Sigmoid colon (tissue), 7 donors: ENCODE results near the gene IMPA2. TPM values are rescaled to one million over a fixed set of nuclear protein-coding genes. Genes with fewer than 3 reads are reported as not detected.

Source experiments
- DNase-seq: peaks from one replicate; pipeline ENCODE4 v3.0.0-alpha.2; 2019
- H3K27ac ChIP-seq, 4 donors: fragments of 200-600 bp; sonication (generic); one replicate each; pipeline ENCODE4 v1.5.1; 2016 to 2019; ENCODE audit warnings: mild to moderate bottlenecking in 1 of 4
- H3K27me3 ChIP-seq, 3 donors: fragments of 200-600 bp; sonication (generic); one replicate each; pipeline ENCODE4 v1.5.1; 2019; ENCODE audit warnings: mild to moderate bottlenecking in 1 of 3
- H3K36me3 ChIP-seq, 4 donors: fragments of 200-600 bp; sonication (generic); one replicate each; pipeline ENCODE4 v1.5.1; 2016 to 2019
- H3K4me1 ChIP-seq, 4 donors: fragments of 200-600 bp; sonication (generic); one replicate each; pipeline ENCODE4 v1.5.1; 2017 to 2019
- H3K4me3 ChIP-seq, 4 donors: fragments of 200-600 bp; sonication (generic); one replicate each; pipeline ENCODE4 v1.5.1; 2017 to 2019; ENCODE audit warnings: mild to moderate bottlenecking in 2 of 4, moderate library complexity in 1 of 4
- H3K9me3 ChIP-seq, 4 donors: fragments of 200-600 bp in 3 of 4; sonication (generic) in 3 of 4; one replicate each; pipeline versions ENCODE4 v1.5.1 to v1.6.1; 2013 to 2019
- CTCF ChIP-seq, 4 experiments: fragments of 450-650 bp in 3 of 4; fragments of 200-600 bp in 1 of 4; IDR thresholded peaks; one replicate each; pipeline ENCODE4 v1.5.1; 2016 to 2019; ENCODE audit warnings: antibody characterized with exemption in 4 of 4, mild to moderate bottlenecking in 3 of 4, moderate library complexity in 2 of 4
- EP300 ChIP-seq, 4 donors: sonication (generic); formaldehyde crosslinking; IDR thresholded peaks; one replicate each; pipeline ENCODE4 v1.6.1; 2017; ENCODE audit warnings: antibody characterized with exemption in 4 of 4
- POLR2A ChIP-seq, 2 donors: fragments of 450-650 bp; IDR thresholded peaks; one replicate each; pipeline ENCODE4 v1.6.1; 2016; ENCODE audit warnings: antibody characterized with exemption in 2 of 2, mild to moderate bottlenecking in 2 of 2, moderate library complexity in 2 of 2
- POLR2AphosphoS5 ChIP-seq, 4 donors: sonication (generic); formaldehyde crosslinking; IDR thresholded peaks; one replicate each; pipeline ENCODE4 v1.6.1; 2017; ENCODE audit warnings: antibody characterized with exemption in 4 of 4
- WGBS, 2 donors: extraction: QIAGEN DNeasy Blood & Tissue Kit; methylation state at CpG; one replicate each; pipeline ENCODE4 v1.1.7; 2013; 5-methylcytosine and 5-hydroxymethylcytosine counted together
- intact Hi-C: fragments of 100-400 bp; cut with DNase I; formaldehyde crosslinking; loops from one replicate; pipeline ENCODE4 v1.15.1; 2023
- polyA plus RNA-seq, 3 donors: library from polyadenylated mRNA; stranded (reverse); fragments of 200-250 nt; gene quantifications; one replicate each; pipeline ENCODE4 v1.2.3, GENCODE V29; 2013
- total RNA-seq, 4 donors: library from RNA; depleted of rRNA; stranded (reverse); fragments of >200 nt; gene quantifications; one replicate each; pipeline ENCODE4 v1.1.0, GENCODE V29; 2016
- donor health status: healthy with polysubstance abuse.
- donor health status: Bipolar disorder and iron deficiency.
- donor health status: healthy.

Gene IMPA2
- total and polyA plus RNA-seq, 7 donors = 21.3 to 138 (median 66.5) TPM

DNA sequence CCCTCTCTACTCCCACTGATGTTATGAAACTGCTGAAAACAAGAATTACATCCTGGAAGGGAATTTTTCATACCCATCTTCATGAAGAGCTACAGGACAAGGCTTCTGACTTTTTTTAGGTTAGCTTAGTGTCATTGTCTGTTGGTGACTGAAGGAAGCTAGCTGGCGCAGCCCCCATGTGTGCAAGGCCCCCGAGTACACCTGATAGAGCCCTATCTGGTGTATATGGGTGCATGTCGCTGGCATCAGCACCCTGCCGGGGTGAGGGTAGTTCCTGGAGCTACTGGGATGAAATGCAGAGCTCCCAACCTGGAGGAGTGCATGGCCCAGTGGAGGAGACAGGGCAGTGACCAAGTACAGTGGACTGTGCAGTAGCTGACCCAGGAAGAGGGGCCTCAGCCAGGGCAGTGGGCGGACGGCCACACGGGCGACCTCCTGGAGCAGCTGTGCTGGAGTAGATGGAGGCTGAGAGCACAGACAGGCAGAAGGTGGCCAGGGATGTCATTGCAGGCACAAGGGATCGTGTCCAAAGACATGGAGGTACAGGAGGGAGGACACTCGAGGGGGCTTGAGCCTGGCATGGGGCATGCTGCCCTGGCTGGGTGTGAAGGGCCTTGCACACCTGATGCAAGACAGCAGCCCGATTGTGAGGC is 12.1 kb downstream of the IMPA2 start:
- DNase-seq = peak; percentile 49
- Histone ChIP-seq H3K4me1 (peaks cover 0 to 24% (median 16%) of the 10 kb centered on the region in 4 donors), H3K36me3 (no peaks in the 10 kb centered on the region), H3K27me3 (no peaks in the 10 kb centered on the region), H3K27ac (peak overlapping the region in 1 of 4 donors; percentile 70), H3K4me3 (no peak overlapping the region), H3K9me3 (no peaks in the 10 kb centered on the region)
- 86 to 92% methylated on average over 11 of the region's 11 CpGs for whole genome bisulfite sequencing, 2 donors
- TF ChIP-seq EP300 (IDR thresholded peaks at IDR 0.05) = no peak
- TF ChIP-seq POLR2AphosphoS5 (IDR thresholded peaks at IDR 0.05) = no peak
- TF ChIP-seq POLR2A (IDR thresholded peaks at IDR 0.05) = no peak
- no peak for TF ChIP-seq CTCF (IDR thresholded peaks at IDR 0.05)
- intact Hi-C loops = no loop called here

GRCh38 chr18:11994336-11994702 is 13.0 kb downstream of the IMPA2 start:
- intact Hi-C loops = loop anchor here (2.0 kb wide), 1 partner anchor 44 kb away; no protein-coding TSS in a partner anchor
- H3K36me3 ChIP-seq = peaks cover 0 to 4% (median under 1%) of the 10 kb centered on the region in 4 donors
- no peak for TF ChIP-seq EP300 (IDR thresholded peaks at IDR 0.05)
- TF ChIP-seq POLR2A (IDR thresholded peaks at IDR 0.05) = no peak
- no peak for TF ChIP-seq POLR2AphosphoS5 (IDR thresholded peaks at IDR 0.05)
- no peak for TF ChIP-seq CTCF (IDR thresholded peaks at IDR 0.05)
- 12 to 55% methylated on average over 4 of the region's 4 CpGs for WGBS, 2 donors
- H3K4me3 ChIP-seq = no peak overlapping the region
- DNase-seq = peak; percentile 74
- H3K27ac ChIP-seq = peak overlapping the region in 2 of 4 donors; percentile 51 to 70
- H3K27me3 ChIP-seq = no peaks in the 10 kb centered on the region
- H3K9me3 ChIP-seq = no peaks in the 10 kb centered on the region
- H3K4me1 ChIP-seq = peaks cover 0 to 23% (median 16%) of the 10 kb centered on the region in 4 donors

GRCh38 chr18:11994703-11995444 is 13.6 kb downstream of the IMPA2 start:
- Histone ChIP-seq H3K4me1 (peaks cover 0 to 23% (median 13%) of the 10 kb centered on the region in 4 donors), H3K9me3 (no peaks in the 10 kb centered on the region), H3K36me3 (peaks cover 0 to 10% (median 2%) of the 10 kb centered on the region in 4 donors), H3K27me3 (no peaks in the 10 kb centered on the region), H3K4me3 (no peak overlapping the region), H3K27ac (peak overlapping the region in 2 of 4 donors; percentile 51 to 70)
- 27 to 54% methylated on average over 11 of the region's 11 CpGs for WGBS, 2 donors
- intact Hi-C loops = loop anchor here (1.0 to 2.0 kb wide), 2 partner anchors 44 to 57 kb away; no protein-coding TSS in a partner anchor
- DNase-seq = peak; percentile 64
- TF ChIP-seq EP300 (IDR thresholded peaks at IDR 0.05) = no peak
- no peak for TF ChIP-seq POLR2AphosphoS5 (IDR thresholded peaks at IDR 0.05)
- TF ChIP-seq CTCF (IDR thresholded peaks at IDR 0.05) = no peak
- no peak for TF ChIP-seq POLR2A (IDR thresholded peaks at IDR 0.05)

DNA sequence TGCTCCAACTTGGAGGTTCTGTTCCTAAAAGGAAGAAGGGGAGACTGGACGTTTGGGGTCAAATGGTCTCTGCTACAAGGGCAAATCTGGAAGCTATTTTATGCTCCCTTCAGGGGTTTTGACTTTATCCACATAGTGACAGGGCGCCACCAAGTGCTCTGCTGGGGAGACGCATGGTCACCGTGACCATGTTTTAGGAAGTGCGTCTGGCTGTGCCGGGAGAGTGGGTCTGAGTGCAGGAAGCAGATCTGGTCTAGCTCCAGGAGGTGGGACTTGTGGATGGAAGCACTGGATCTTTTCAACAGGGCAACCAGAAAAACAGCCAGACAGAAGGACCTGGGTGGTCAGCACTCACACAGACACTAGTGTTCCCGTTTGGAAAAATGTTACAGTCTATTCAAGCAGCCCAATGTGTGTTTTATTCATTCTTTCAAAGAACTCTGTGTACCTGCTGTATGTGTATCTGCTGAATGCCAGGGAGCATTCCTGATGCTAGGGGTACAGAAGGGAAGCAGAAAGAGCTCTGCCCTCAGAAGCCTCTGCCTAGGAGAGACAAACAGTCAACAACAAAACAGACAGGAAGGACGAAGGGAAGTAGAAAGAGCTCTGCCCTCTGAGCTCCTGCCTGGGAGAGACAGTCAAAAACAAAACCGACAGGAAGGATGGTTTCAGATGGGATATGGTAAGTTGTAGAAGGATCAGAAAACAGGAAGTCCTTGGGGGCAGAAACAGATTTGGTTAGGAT is 14.3 kb downstream of the IMPA2 start:
- peak; percentile 91 for DNase-seq
- TF ChIP-seq CTCF (IDR thresholded peaks at IDR 0.05) (peak; percentile 75 to 80 (median 76)), POLR2A (IDR thresholded peaks at IDR 0.05) (no peak), EP300 (IDR thresholded peaks at IDR 0.05) (no peak), POLR2AphosphoS5 (IDR thresholded peaks at IDR 0.05) (peak in 1 of 4 donors; percentile 27)
- Histone ChIP-seq H3K27ac (peak overlapping the region; percentile 36 to 70 (median 48)), H3K27me3 (no peaks in the 10 kb centered on the region), H3K4me3 (no peak overlapping the region), H3K4me1 (peaks cover 0 to 23% (median 12%) of the 10 kb centered on the region in 4 donors), H3K36me3 (peaks cover 0 to 16% (median 2%) of the 10 kb centered on the region in 4 donors), H3K9me3 (no peaks in the 10 kb centered on the region)
- intact Hi-C loops = loop anchor here (1.0 to 2.0 kb wide), 2 partner anchors 43 to 57 kb away; no protein-coding TSS in a partner anchor
- 6 to 7% methylated on average over 9 of the region's 9 CpGs for WGBS, 2 donors
